CD14-positive monocyte (primary cell): ENCODE data around the gene GABBR1. TPM values are rescaled to one million over a fixed set of nuclear protein-coding genes. Genes with fewer than 3 reads are reported as not detected.

Source experiments
- DNase-seq, 3 donors: peaks; one replicate each; pipeline ENCODE4 v3.0.0-alpha.2; 2011 to 2022
- H2AFZ ChIP-seq: 2 replicates; pipeline ENCODE4 v1.6.0; 2012; ENCODE audit warnings: mild to moderate bottlenecking, low read depth, low read length, inconsistent platforms; ENCODE audit not compliant: insufficient read depth, poor library complexity, severe bottlenecking
- H3K27ac ChIP-seq, 2 donors: 1 replicate in 1 of 2; 2 replicates in 1 of 2; pipeline ENCODE4 v1.5.1; 2012 to 2013; ENCODE audit warnings: low read length in 2 of 2, control low read depth in 1 of 2, inconsistent platforms in 1 of 2, low read depth in 1 of 2, mild to moderate bottlenecking in 1 of 2
- H3K27me3 ChIP-seq, 2 donors: one replicate each; pipeline versions ENCODE4 v1.6.0 to v1.6.1; 2011 to 2013; ENCODE audit warnings: low read length in 2 of 2; ENCODE audit not compliant: control insufficient read depth in 2 of 2, insufficient read depth in 2 of 2
- H3K36me3 ChIP-seq, 2 donors: replicated peaks in 1 of 2; 1 replicate in 1 of 2; 2 replicates in 1 of 2; pipeline versions ENCODE4 v1.5.1 to v1.6.1; 2012 to 2013; ENCODE audit warnings: low read length in 2 of 2, control low read depth in 1 of 2, inconsistent platforms in 1 of 2, mild to moderate bottlenecking in 1 of 2; ENCODE audit not compliant: insufficient read depth in 2 of 2, control insufficient read depth in 1 of 2
- H3K4me1 ChIP-seq, 2 donors: 1 replicate in 1 of 2; 2 replicates in 1 of 2; pipeline versions ENCODE4 v1.5.1 to v1.6.1; 2012 to 2013; ENCODE audit warnings: low read length in 2 of 2, control low read depth in 1 of 2, inconsistent platforms in 1 of 2, mild to moderate bottlenecking in 1 of 2, moderate library complexity in 1 of 2; ENCODE audit not compliant: insufficient read depth in 2 of 2, control insufficient read depth in 1 of 2
- H3K4me2 ChIP-seq: replicated peaks from 2 replicates; pipeline ENCODE3; 2012; ENCODE audit warnings: low read length, moderate library complexity, mild to moderate bottlenecking; ENCODE audit not compliant: poor library complexity, severe bottlenecking; ENCODE audit errors: extremely low read depth
- H3K4me3 ChIP-seq, 3 experiments: fragments of 200-600 bp in 1 of 3; sonication (generic) in 1 of 3; replicated peaks in 1 of 3; 1 replicate in 2 of 3; 2 replicates in 1 of 3; pipeline ENCODE4 v1.5.1; 2011 to 2013; ENCODE audit warnings: low read length in 3 of 3, mild to moderate bottlenecking in 3 of 3, control low read depth in 2 of 3, low read depth in 2 of 3, inconsistent platforms in 1 of 3, moderate library complexity in 1 of 3
- H3K79me2 ChIP-seq: 2 replicates; pipeline ENCODE4 v1.6.0; 2012; ENCODE audit warnings: mild to moderate bottlenecking, control low read depth, inconsistent platforms, low read length, moderate library complexity; ENCODE audit not compliant: insufficient read depth
- H3K9ac ChIP-seq: 2 replicates; pipeline ENCODE4 v1.6.0; 2017; ENCODE audit warnings: low read length, mild to moderate bottlenecking; ENCODE audit not compliant: insufficient read depth, poor library complexity, severe bottlenecking
- H3K9me3 ChIP-seq, 2 donors: replicated peaks in 1 of 2; 1 replicate in 1 of 2; 2 replicates in 1 of 2; pipeline versions ENCODE4 v1.5.1 to v1.6.1; 2012 to 2013; ENCODE audit warnings: low read length in 2 of 2, control low read depth in 1 of 2; ENCODE audit not compliant: control insufficient read depth in 1 of 2, insufficient read depth in 1 of 2
- H4K20me1 ChIP-seq: 2 replicates; pipeline ENCODE4 v1.6.0; 2012; ENCODE audit warnings: mild to moderate bottlenecking, low read length, control low read depth, moderate library complexity; ENCODE audit not compliant: insufficient read depth
- H3K27ac Mint-ChIP-seq, 7 donors: one replicate each; pipeline ENCODE4 v1.8.0; 2020; ENCODE audit warnings: mild to moderate bottlenecking in 7 of 7, mixed read lengths in 7 of 7, moderate library complexity in 6 of 7, inconsistent platforms in 2 of 7
- H3K27me3 Mint-ChIP-seq, 3 donors: one replicate each; pipeline ENCODE4 v1.8.0; 2021 to 2022; ENCODE audit warnings: low read depth in 3 of 3, mild to moderate bottlenecking in 3 of 3, mixed read lengths in 3 of 3, moderate library complexity in 3 of 3, inconsistent platforms in 1 of 3
- H3K36me3 Mint-ChIP-seq, 2 donors: one replicate each; pipeline ENCODE4 v1.8.0; 2020; ENCODE audit warnings: mixed read lengths in 2 of 2, inconsistent platforms in 1 of 2, mild to moderate bottlenecking in 1 of 2
- H3K4me1 Mint-ChIP-seq: one replicate; pipeline ENCODE4 v1.8.0; 2020; ENCODE audit warnings: mild to moderate bottlenecking, mixed read lengths
- H3K4me3 Mint-ChIP-seq, 2 donors: one replicate each; pipeline ENCODE4 v1.8.0; 2020; ENCODE audit warnings: mild to moderate bottlenecking in 2 of 2, mixed read lengths in 2 of 2, moderate library complexity in 1 of 2
- H3K9me3 Mint-ChIP-seq, 7 donors: one replicate each; pipeline ENCODE4 v1.8.0; 2020 to 2022; ENCODE audit warnings: mixed read lengths in 7 of 7, mild to moderate bottlenecking in 6 of 7, moderate library complexity in 6 of 7, inconsistent platforms in 2 of 7
- CTCF ChIP-seq: fragments of 200-600 bp; IDR thresholded peaks from one replicate; pipeline ENCODE4 v1.8.0; 2022; ENCODE audit warnings: antibody characterized with exemption, mild to moderate bottlenecking
- WGBS: methylation state at CpG from one replicate; pipeline ENCODE4 v1.1.5; 2013; ENCODE audit warnings: missing lambda C conversion rate; ENCODE audit not compliant: insufficient coverage; 5-methylcytosine and 5-hydroxymethylcytosine counted together
- intact Hi-C, 2 donors: fragments of 100-400 bp; cut with micrococcal nuclease; formaldehyde crosslinking; loops; one replicate each; pipeline versions ENCODE4 v1.15.0 to v1.15.1; 2023
- polyA plus RNA-seq, 3 donors: library from polyadenylated mRNA; depleted of rRNA in 1 of 3; unstranded in 2 of 3; stranded (reverse) in 1 of 3; fragments of 300-500 nt in 2 of 3; fragments of >200 nt in 1 of 3; fragmentation: Illumina TruSeq in 2 of 3; gene quantifications; 1 replicate in 2 of 3; 2 replicates in 1 of 3; pipeline ENCODE4 v1.2.3, GENCODE V29; 2012 to 2021

The GABBR1 gene
- polyA plus RNA-seq, 3 donors, result 0.91 to 228 (median 1.8) TPM

- peak overlapping the region; percentile 20 for H3K4me2 ChIP-seq
These were observed 47.0 kb upstream of the GABBR1 start for GRCh38 chr6:29679962-29680361.

GRCh38 chr6:29678114-29678513 lies 45.1 kb upstream of the GABBR1 start:
- no peak for DNase-seq
- H2AFZ ChIP-seq, result no peak overlapping the region
- H3K36me3 ChIP-seq, result no peaks in the 10 kb centered on the region
- H3K9me3 Mint-ChIP-seq, result peaks cover 0 to 8% (median 4%) of the 10 kb centered on the region in 7 donors
- H3K4me1 ChIP-seq, result no peaks in the 10 kb centered on the region
- H3K4me3 ChIP-seq, result no peak overlapping the region
- H3K27me3 Mint-ChIP-seq, result peaks cover 8 to 19% (median 12%) of the 10 kb centered on the region in 3 donors
- no peak for TF ChIP-seq CTCF
- no peaks in the 10 kb centered on the region for H3K27me3 ChIP-seq
- no peaks in the 10 kb centered on the region for H3K79me2 ChIP-seq
- peaks cover 10% of the 10 kb centered on the region for H3K4me1 Mint-ChIP-seq
- no peak overlapping the region for H3K27ac Mint-ChIP-seq
- no peaks in the 10 kb centered on the region for H4K20me1 ChIP-seq
- intact Hi-C loops, result no loop called here
- no peak overlapping the region for H3K9ac ChIP-seq
- H3K4me2 ChIP-seq, result no peak overlapping the region
- H3K27ac ChIP-seq, result no peak overlapping the region
- WGBS, result no CpG with 5 or more reads among the region's 5 CpGs
- H3K36me3 Mint-ChIP-seq, result no peaks in the 10 kb centered on the region
- H3K9me3 ChIP-seq, result peaks cover 0 to 7% of the 10 kb centered on the region in 2 donors
- no peak overlapping the region for H3K4me3 Mint-ChIP-seq

More at GRCh38 chr6:29679962-29680361, 47.0 kb upstream of the GABBR1 start:
- peaks cover 0 to 7% of the 10 kb centered on the region in 2 donors for H3K9me3 ChIP-seq
- intact Hi-C loops, result no loop called here
- 53% methylated on average over 11 of the region's 13 CpGs for WGBS
- H3K27ac ChIP-seq, result no peak overlapping the region
- H3K9ac ChIP-seq, result no peak overlapping the region
- no peaks in the 10 kb centered on the region for H3K27me3 ChIP-seq
- H3K36me3 ChIP-seq, result no peaks in the 10 kb centered on the region
- H3K4me1 ChIP-seq, result no peaks in the 10 kb centered on the region
- Mint-ChIP-seq H3K4me3 (no peak overlapping the region), H3K4me1 (peaks cover 10% of the 10 kb centered on the region), H3K9me3 (peaks cover 0 to 8% (median 4%) of the 10 kb centered on the region in 7 donors), H3K27ac (peak overlapping the region in 2 of 7 donors; percentile 36 to 37), H3K27me3 (peaks cover 10 to 21% (median 12%) of the 10 kb centered on the region in 3 donors), H3K36me3 (no peaks in the 10 kb centered on the region)
- H3K4me3 ChIP-seq, result peak overlapping the region in 2 of 3 experiments; percentile 33 to 51
- no peaks in the 10 kb centered on the region for H3K79me2 ChIP-seq
- no peaks in the 10 kb centered on the region for H4K20me1 ChIP-seq
- peak overlapping the region; percentile 11 for H2AFZ ChIP-seq
- DNase-seq, result no peak
- no peak for TF ChIP-seq CTCF
